Medulla oblongata (tissue), 1 donor: ENCODE results near the gene LRRC58.

Source experiments
- DNase-seq: peaks from one replicate; pipeline ENCODE4 v3.0.0-alpha.2; 2015; ENCODE audit errors: extremely low spot score

The LRRC58 gene

DNA sequence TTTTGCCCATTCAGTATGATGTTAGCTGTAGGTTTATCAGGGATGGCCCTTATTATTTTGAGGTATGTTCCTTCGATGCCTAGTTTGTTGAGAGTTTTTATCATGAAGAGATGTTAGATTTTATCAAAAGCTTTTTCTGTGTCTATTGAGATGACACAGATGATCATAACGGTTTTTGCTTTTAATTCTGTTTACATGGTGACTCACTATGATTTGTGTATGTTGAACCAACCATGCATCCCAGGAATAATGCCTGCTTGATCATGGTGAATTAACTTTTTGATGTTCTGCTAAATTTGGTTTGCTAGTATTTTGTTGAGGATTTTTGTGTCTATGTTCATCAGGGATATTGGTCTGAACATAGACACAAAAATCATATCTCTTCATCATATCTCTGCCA is 72.4 kb downstream of the LRRC58 start:
- DNase-seq = no peak

DNA sequence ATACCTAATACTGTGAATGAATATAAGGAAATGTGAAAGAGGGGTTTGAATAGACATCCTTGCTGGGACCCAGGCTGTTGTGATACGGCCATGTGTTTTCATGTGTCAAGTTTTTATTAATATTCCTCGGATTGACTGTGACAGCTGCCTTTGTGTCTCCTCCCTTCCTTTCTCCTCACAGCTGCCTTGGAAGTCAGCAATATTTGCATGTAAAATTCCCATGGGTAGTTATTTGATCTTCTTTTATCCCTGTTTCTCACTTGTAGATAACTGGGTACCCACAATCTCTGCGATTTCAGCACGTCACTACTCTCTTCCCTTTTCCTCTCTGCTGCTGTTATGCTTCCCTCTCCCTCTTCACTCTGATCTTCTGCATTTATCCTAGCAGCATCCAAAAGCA is 73.5 kb downstream of the LRRC58 start:
- DNase-seq = no peak

DNA sequence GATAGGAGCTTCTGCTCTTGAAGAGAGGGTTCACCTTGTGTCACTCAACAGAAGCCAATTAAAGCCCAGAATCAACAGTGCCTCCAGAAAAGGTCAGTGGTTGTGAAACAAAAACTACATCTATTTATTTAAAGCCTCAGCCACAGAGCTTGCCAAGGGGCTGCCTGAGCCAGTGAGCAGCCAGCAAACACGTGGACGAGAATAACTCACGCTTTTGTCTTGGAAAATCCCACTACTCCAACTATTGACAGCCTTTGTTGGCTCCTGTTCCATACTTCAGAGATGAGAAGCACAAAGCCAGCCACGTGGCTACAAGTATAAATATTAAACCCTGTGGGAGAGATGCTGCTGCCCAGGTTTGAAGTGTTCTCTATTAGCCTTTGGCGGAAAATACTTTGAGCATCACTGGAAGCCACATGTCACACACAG is 74.4 kb downstream of the LRRC58 start:
- peak; percentile 39 for DNase-seq
